HG02759 (cell line): Measurements from ENCODE around the gene PIGU.
"Not testable (repeated sequence)": the region's sequence is repeated elsewhere in the genome, so short reads cannot be mapped to it uniquely, and the experiment has no call there.

Source experiments
- ATAC-seq: cut with Tn5 transposase; IDR thresholded peaks from one replicate; pipeline ENCODE4 v1.9.1; 2021; ENCODE audit warnings: mild to moderate bottlenecking, moderate library complexity; ENCODE audit not compliant: unreplicated experiment

Gene PIGU

GRCh38 chr20:34663213-34663943, 13.5 kb downstream of the PIGU start:
- no peak for ATAC-seq

- ATAC-seq = not testable (repeated sequence)
These were observed 15.1 kb downstream of the PIGU start for GRCh38 chr20:34661811-34662210.

GRCh38 chr20:34658654-34659053, 18.2 kb downstream of the PIGU start:
- ATAC-seq = not testable (repeated sequence)

- ATAC-seq = no peak
These were observed 22.6 kb downstream of the PIGU start for GRCh38 chr20:34654207-34654744.

GRCh38 chr20:34651200-34651599, 25.7 kb downstream of the PIGU start:
- no peak for ATAC-seq

GRCh38 chr20:34647737-34648136, 29.2 kb downstream of the PIGU start:
- ATAC-seq = no peak

GRCh38 chr20:34644951-34645350, 31.9 kb downstream of the PIGU start:
- ATAC-seq = no peak

- no peak for ATAC-seq
These were observed 32.5 kb downstream of the PIGU start for GRCh38 chr20:34644345-34644744.

- no peak for ATAC-seq
These were observed 33.0 kb downstream of the PIGU start for GRCh38 chr20:34643928-34644327.

GRCh38 chr20:34642009-34642408, 34.9 kb downstream of the PIGU start:
- no peak for ATAC-seq

- ATAC-seq = no peak
These were observed 37.1 kb downstream of the PIGU start for GRCh38 chr20:34639755-34640222.

- no peak for ATAC-seq
These were observed 38.4 kb downstream of the PIGU start for GRCh38 chr20:34638532-34638931.

- ATAC-seq = no peak
These were observed 38.9 kb downstream of the PIGU start for GRCh38 chr20:34638039-34638292.

- ATAC-seq = no peak
These were observed 39.5 kb downstream of the PIGU start for GRCh38 chr20:34637245-34638038.

- no peak for ATAC-seq
These were observed 40.2 kb downstream of the PIGU start for GRCh38 chr20:34636648-34637047.

- ATAC-seq = no peak
These were observed 42.5 kb downstream of the PIGU start for GRCh38 chr20:34634392-34634791.

- ATAC-seq = no peak
These were observed 43.9 kb downstream of the PIGU start for GRCh38 chr20:34632870-34633452.

GRCh38 chr20:34629904-34630303, 47.0 kb downstream of the PIGU start:
- ATAC-seq = no peak

- no peak for ATAC-seq
These were observed 47.5 kb downstream of the PIGU start for GRCh38 chr20:34629342-34629741.

GRCh38 chr20:34628026-34628425, 48.9 kb downstream of the PIGU start:
- no peak for ATAC-seq

- no peak for ATAC-seq
These were observed 49.4 kb downstream of the PIGU start for GRCh38 chr20:34627458-34627857.

GRCh38 chr20:34626992-34627391, 49.9 kb downstream of the PIGU start:
- no peak for ATAC-seq
